Kidney tubule cell (primary cell): ENCODE data around the gene SHISA8.
"Not testable (repeated sequence)": the region's sequence is repeated elsewhere in the genome, so short reads cannot be mapped to it uniquely, and the experiment has no call there.

Experiments
- DNase-seq: peaks from one replicate; pipeline ENCODE4 v3.0.0-alpha.2; 2018; ENCODE audit warnings: low spot score

Gene SHISA8

GRCh38 chr22:41915035-41915785 lies at the start of gene SHISA8:
TSS of gene SHISA8 (minus strand) at chr22:41915074. CDS start at chr22:41914667, 407 bp downstream.
- DNase-seq, result peak; percentile 19

- no peak for DNase-seq
Observed at GRCh38 chr22:41964112-41964491, 49.2 kb upstream of the SHISA8 start.

GRCh38 chr22:41963453-41964111 lies 48.7 kb upstream of the SHISA8 start:
- DNase-seq, result no peak

GRCh38 chr22:41957941-41958556 lies 43.2 kb upstream of the SHISA8 start:
- no peak for DNase-seq

- peak; percentile 50 for DNase-seq
Observed at GRCh38 chr22:41952713-41953112, 37.8 kb upstream of the SHISA8 start.

DNA sequence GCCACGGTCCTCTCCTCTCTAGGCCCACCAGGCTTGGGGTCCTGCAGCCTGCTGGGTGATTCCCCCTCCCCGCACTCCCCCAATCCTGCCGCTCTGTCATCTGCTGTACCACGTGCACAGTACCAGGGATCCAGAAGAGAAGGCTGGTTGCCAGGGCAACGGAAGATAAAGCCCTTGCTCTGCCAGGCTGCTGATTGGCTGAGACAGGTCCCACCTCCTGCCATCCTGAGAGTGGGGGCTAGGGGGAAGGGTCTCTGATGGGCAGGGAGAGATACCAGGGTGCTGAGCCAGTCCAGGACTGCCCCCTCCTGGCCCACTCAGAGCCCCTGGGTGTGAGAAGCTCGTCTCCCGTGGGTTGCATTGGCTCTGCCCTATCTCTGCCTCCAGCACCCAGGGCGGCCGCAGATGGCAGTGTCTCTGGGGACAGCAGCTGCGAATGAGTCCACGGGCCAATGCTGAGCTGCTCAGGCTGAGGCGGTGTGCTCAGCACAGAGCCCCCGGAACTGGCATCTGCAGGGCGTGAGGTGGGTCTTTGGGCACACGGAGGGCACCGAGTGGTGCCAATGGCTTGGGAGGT lies 37.1 kb upstream of the SHISA8 start, which contains the start of gene SMIM45:
Gene SMIM45, plus strand, starts transcription at position 253 of the 577 bp plus-strand sequence.
- DNase-seq, result no peak

- no peak for DNase-seq
Observed at GRCh38 chr22:41949297-41949965, 34.6 kb upstream of the SHISA8 start.

GRCh38 chr22:41948928-41949296 lies 34.0 kb upstream of the SHISA8 start:
- DNase-seq, result not testable (repeated sequence)

DNA sequence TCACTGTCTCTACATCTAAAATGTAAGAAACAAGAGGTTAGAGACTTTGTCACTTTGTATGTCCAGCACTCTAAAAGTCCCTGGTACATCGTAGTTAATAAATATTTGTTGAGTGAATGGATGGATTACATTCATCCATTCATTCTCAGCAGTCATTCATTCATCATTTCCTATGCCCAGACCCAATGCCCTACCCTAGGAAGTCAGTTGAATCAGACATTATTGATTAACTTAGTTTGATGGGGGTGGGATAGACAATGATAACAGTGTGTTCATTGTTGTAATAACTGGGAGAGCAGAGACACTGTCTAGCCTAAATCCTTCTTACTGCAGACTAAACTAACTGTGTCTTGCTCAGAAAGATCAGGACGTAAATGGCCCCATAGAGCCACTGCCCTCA lies 33.3 kb upstream of the SHISA8 start:
- DNase-seq, result peak; percentile 72

DNA sequence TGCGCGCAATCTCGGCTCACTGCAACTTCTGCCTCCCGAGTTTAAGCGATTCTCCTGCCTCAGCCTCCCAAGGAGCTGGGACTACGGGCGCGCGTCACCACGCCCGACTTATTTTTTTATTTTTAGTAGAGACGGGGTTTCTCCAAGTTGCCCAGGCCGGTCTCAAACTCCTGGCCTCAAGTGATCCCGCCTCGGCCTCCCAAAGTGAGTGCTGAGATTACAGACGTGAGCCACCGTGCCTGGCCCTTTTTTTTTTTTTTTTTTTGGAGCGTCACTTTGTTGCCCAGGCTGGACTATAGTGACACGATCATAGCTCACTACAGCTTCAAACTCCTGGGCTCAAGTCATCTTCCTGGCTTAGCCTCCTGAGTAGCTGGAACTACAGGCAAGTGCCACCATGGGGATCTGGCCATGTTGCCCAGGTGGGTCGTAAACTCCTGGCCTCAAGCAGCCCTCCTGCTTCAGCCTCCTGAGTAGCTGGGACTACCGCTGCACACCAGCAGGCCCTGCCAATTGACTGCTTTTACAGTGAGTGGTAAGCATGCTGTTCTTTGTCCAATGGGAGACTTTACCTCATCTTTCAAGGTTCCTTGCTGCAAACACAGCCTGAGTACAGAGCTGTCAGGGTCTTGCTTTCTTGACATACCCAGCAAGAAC lies 32.7 kb upstream of the SHISA8 start:
- DNase-seq, result no peak

GRCh38 chr22:41946629-41947423 lies 32.0 kb upstream of the SHISA8 start, which contains the start of gene CENPM:
TSS of gene CENPM (minus strand) at chr22:41947152. CDS start at chr22:41947076, 76 bp downstream.
- peak; percentile 93 for DNase-seq

- DNase-seq, result peak; percentile 71
Observed at GRCh38 chr22:41943661-41944209, 28.9 kb upstream of the SHISA8 start.

GRCh38 chr22:41940832-41941765 lies 26.2 kb upstream of the SHISA8 start:
- DNase-seq, result peak; percentile 83

- no peak for DNase-seq
Observed at GRCh38 chr22:41939981-41940831, 25.3 kb upstream of the SHISA8 start.

DNA sequence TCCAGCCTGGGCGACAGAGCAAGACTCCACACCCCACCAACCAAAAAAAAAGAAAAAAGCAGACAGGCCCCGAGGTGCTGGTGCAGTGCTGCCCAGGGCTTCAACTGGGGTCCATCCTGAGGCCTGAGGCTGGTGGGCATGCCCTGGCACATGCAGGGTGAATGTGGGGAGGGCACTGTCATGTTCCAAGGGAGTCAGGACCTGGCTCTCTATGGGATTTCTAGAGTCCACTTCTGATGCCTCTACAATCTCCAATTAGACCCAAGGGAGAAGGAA lies 22.0 kb upstream of the SHISA8 start:
- no peak for DNase-seq

GRCh38 chr22:41935509-41935908 lies 20.6 kb upstream of the SHISA8 start:
- no peak for DNase-seq

GRCh38 chr22:41935015-41935351 lies 20.1 kb upstream of the SHISA8 start:
- no peak for DNase-seq

- no peak for DNase-seq
Observed at GRCh38 chr22:41934284-41935014, 19.6 kb upstream of the SHISA8 start.
